DMS 273 treated with DMSO at 0.1 percent for 48 hours (cell line): ENCODE measurements around the gene NRXN3.
A peak's percentile ranks its signal among the peaks of the same experiment; 100 is the strongest.

ENCODE experiments used
- DNase-seq: peaks from one replicate; lab custom pipeline; 2025; lab: John Stamatoyannopoulos, UW

The NRXN3 gene

GRCh38 chr14:78933948-78934524, 763.9 kb downstream of the NRXN3 start:
- peak; percentile 8 for DNase-seq

DNA sequence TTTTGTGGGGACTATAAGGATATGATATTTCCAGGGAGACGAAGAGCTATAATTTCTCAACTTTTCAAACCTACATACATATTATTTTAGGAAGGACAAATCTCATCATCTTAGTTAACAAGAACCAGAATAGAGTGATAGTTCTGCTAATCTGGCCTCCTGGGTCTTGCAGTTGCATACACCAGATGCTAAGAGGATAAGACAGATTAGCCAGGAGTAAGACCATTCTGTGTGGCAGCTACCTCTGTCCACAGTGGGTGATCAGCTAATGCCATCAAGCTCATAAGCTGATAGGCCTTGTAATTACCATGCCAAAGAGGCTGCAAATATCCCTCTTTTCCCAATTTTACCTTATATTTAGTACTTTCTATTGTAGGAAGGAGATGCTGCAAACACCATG, 776.8 kb downstream of the NRXN3 start:
- no peak for DNase-seq

- DNase-seq: no peak
Measured at GRCh38 chr14:78947681-78948080, 777.5 kb downstream of the NRXN3 start.

GRCh38 chr14:78950649-78951048, 780.5 kb downstream of the NRXN3 start:
- no peak for DNase-seq

DNA sequence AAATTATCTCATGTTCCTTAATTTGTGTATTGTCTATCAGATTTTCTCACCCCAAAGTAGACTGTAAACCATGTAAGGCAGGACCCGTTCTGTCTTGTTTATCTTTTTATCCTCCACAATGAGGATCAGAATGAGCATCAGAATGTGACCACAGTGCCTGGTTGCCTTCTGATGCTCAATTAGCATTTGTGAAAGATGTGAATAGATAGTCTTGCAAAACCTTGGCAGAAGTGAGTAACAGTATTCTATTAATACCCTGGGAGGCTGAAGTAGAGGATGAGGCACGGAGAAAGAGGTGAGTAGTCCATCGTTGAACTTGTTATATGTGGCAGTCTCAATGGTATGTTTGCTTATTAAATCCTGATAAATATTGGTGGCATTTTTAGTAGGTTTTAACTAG, 781.4 kb downstream of the NRXN3 start:
- DNase-seq: no peak

GRCh38 chr14:78959674-78960264, 789.6 kb downstream of the NRXN3 start:
- peak; percentile 40 for DNase-seq

DNA sequence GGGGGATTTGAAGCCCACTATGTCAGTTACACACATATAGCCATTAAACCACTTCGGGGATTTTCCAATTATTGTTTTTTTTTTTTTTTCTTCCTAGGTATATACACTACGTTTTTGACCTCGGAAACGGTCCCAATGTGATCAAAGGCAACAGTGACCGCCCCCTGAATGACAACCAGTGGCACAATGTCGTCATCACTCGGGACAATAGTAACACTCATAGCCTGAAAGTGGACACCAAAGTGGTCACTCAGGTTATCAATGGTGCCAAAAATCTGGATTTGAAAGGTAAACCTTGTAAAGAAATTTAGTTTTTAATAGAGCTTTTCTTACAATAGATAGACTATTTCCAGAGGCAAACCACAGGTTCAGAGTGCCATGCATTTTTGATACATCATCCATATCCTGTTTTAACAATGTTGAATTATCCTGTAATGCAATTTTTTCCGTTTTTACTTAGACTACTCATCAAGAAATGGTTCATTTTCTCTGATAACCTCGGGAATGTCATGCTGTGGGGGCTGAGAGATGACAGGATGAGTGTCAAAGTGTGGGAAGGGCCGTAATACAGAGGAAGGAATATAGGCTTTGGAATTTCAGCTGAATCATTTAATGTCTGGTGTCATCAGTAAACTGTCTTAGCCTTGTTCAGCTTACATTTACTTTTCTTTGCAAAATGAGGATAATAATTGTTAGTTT, 797.1 kb downstream of the NRXN3 start:
- DNase-seq: no peak

DNA sequence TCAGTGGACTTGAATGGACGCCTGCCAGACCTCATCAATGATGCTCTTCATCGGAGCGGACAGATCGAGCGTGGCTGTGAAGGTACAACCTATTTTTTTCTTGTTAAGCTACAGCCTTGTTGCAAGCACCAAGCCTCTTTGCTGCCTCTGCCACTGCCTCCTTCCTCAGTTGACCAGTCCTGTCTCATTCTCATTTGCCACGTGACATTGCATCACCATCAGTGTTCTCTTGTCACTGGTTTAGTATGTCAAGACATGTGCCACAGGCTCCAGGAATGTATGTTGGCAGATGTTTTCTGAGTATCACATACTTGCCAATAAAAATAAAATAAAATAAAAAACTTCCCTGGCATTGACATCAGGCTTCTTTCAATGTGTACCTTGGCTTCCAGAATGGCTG, 798.1 kb downstream of the NRXN3 start:
- DNase-seq: no peak

DNA sequence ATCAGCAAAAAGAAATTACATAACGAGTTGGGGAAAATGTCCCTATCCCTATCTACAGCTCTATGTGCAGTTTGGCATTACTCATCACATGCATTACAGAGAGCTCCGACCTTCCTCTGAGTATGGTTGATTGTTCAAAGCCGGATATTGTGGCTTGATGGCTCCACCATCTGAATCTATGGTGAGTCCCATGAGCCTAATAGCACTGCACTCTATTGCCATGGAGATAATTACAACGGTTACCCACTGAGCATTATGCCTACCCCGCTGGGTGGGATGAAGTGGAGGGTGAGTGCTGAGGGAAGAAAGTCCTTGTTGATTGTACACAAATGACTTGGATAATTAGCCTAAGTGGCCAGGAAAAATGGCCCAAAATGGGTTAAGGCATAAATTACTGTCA, 800.5 kb downstream of the NRXN3 start:
- DNase-seq: no peak

GRCh38 chr14:78972440-78972839, 802.3 kb downstream of the NRXN3 start:
- no peak for DNase-seq

GRCh38 chr14:78974691-78975090, 804.5 kb downstream of the NRXN3 start:
- DNase-seq: no peak

- DNase-seq: no peak
Measured at GRCh38 chr14:78975734-78976133, 805.6 kb downstream of the NRXN3 start.

DNA sequence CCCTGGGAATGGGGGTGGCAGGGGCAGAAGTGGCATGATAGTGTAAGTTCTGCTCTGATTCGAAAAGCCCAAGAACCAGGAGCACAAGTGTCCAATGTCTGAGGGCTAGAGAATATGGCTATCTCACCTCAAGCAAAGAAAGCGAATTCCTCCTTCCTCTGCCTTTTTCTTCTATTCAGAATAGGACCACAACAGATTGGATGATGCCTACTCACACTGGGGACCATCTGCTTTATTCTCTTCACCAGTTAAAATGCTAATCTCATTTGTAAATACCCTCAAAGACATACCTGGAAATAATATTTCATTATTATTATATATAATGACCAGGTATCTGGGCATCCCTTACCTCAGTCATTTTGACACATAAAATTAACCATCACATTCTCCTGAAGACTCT, 808.7 kb downstream of the NRXN3 start:
- no peak for DNase-seq

DNA sequence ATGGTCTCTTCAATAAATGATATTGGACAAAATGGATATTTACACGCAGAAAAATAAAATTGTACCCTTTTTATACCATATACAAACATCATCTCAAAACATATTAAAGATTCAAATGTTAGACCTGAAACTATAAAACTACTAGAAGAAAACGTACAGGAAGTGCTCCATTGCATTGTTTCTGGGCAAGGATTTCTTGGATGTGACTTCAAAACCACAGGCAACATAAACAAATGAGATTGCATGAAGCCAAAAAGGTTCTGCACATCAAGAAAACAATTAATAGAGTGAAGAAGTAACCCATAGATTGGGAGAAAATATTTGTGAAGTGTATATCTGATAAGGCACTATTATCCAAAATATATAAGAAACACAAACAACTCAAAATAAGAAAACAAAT, 812.4 kb downstream of the NRXN3 start:
- no peak for DNase-seq

GRCh38 chr14:78983126-78983525, 813.0 kb downstream of the NRXN3 start:
- no peak for DNase-seq

DNA sequence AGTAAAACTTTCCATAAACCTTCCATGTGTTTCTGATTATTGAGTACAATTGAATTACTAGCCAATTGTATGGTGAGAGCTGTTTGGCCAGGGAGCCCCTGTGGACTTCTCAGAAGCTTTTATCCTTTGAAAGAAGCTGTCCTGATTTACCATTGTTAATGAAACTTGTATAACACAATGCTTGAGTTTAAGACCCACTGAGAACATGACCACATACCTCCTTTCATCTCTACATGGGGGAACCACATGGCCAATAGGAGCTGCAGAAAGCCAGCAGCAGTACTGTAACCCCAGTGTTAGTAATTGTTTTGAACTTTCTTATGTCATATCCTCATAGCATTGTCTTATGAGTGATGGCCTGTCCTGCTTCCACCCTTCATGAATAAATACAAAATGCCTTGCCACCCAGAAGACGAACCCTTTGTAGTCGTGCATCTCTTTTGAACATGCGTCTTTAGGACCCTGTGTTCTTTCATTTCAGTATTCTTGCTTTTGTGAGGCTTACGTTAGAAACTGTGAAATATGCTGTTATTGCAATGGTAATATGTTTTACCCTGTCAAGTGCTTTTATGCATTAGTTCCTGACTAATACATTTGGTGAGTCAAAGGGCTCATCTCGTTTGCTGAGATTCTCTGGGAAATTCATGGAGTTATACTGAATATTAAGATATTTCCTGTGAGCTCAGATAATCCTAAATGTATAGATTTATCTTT, 815.7 kb downstream of the NRXN3 start:
- DNase-seq: no peak

DNA sequence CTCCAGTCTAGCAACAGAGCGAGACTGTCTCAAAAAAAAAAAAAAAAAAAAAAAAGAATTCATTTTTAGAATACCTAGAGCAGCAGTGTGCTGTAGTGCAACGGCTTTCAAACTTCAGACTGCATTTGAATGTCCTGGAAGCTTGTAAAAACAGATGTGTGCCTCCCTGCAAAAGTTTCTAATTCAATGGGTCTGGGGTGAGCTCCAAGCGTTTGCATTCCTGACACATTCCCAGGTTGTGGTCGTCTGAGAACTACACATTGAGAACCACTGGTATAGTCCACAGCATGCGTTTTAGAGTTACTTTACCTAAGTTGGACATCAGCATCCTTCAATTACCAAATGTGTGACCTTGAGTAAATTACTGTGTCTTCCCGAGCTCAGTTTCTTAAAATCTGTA, 816.8 kb downstream of the NRXN3 start:
- no peak for DNase-seq

DNA sequence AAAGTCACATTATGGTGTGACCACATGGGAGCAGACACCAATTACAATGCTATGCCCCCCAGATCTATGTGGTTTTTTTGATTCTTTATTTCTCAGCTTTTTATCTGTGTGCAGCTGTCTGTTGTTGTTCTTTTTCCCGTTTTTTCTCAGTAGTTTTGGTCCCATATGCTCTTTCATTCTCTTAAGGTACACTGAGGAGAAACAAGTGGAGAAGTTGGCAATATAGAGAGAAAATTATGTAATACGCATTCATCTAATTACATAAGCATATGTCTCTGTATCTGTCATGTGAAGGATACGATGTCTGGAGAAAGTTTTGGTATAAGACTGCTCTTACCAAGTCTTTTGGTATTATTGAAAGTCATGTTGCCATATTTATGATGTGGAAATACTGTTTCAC, 819.0 kb downstream of the NRXN3 start:
- DNase-seq: no peak

GRCh38 chr14:78992867-78993266, 822.7 kb downstream of the NRXN3 start:
- no peak for DNase-seq

DNA sequence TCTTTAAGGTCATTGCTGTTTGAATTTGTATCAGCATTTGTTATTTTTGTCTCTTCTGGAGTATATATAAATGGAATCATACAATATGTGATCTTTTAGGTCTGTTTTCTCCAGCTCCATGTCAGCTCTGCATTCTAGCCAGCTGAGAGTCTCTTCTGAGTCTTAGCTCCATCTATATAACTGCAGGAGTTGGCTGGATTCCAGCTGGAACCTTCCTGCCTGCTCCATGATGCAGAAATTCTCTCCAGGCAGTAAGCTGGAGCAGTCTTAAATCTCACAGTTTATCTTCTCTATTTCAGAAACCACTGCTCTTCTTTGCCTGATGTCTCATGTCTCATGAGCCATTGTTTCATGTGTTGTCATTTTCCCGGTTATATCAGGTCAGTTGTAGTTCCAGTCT, 827.6 kb downstream of the NRXN3 start:
- no peak for DNase-seq

DNA sequence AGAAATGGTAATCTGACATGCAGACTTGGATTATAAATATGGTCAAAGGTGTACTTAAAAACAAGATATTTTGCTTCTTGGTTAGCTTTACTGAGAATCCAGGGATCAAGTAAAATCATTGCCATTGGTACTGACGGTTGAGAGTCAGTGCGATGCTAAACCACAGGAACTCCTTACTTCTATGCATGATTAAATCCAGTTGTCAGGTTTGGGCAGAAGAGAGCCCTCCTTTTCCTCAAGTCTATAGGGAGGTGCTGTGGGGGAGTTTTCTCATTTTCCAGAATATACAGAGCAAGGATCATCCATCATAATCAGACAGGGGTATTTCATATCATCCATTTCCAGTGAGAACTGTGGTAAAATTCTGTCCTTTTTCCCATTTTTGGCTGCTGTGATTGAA, 839.1 kb downstream of the NRXN3 start:
- no peak for DNase-seq

- DNase-seq: peak; percentile 6
Measured at GRCh38 chr14:79011091-79011919, 841.1 kb downstream of the NRXN3 start.
